Measurements from ENCODE around the gene ALOX5.
"Not testable (repeated sequence)": the region's sequence is repeated elsewhere in the genome, so short reads cannot be mapped to it uniquely, and the experiment has no call there.

The ALOX5 gene

GRCh38 chr10:45408421-45409319, 34.7 kb downstream of the ALOX5 start:
- no peak for DNase-seq

GRCh38 chr10:45409347-45409746, 35.3 kb downstream of the ALOX5 start:
- not testable (repeated sequence) for DNase-seq

GRCh38 chr10:45409782-45410181, 35.8 kb downstream of the ALOX5 start:
- no peak for DNase-seq

GRCh38 chr10:45410489-45410806, 36.4 kb downstream of the ALOX5 start:
- DNase-seq = no peak

- no peak for DNase-seq
Measured at GRCh38 chr10:45410807-45411606, 37.0 kb downstream of the ALOX5 start.

- no peak for DNase-seq
Measured at GRCh38 chr10:45411607-45411940, 37.6 kb downstream of the ALOX5 start.

- DNase-seq = not testable (repeated sequence)
Measured at GRCh38 chr10:45415062-45415461, 41.0 kb downstream of the ALOX5 start.

- DNase-seq = no peak
Measured at GRCh38 chr10:45416603-45417002, 42.6 kb downstream of the ALOX5 start.

- no peak for DNase-seq
Measured at GRCh38 chr10:45417746-45418145, 43.7 kb downstream of the ALOX5 start.

- no peak for DNase-seq
Measured at GRCh38 chr10:45418417-45418848, 44.4 kb downstream of the ALOX5 start.

GRCh38 chr10:45418849-45419675, 45.0 kb downstream of the ALOX5 start:
- peak; percentile 87 for DNase-seq

- peak; percentile 60 for DNase-seq
Measured at GRCh38 chr10:45419676-45420025, 45.6 kb downstream of the ALOX5 start.

GRCh38 chr10:45420453-45421192, 46.6 kb downstream of the ALOX5 start:
- peak; percentile 85 for DNase-seq

- no peak for DNase-seq
Measured at GRCh38 chr10:45421221-45422097, 47.4 kb downstream of the ALOX5 start.

- DNase-seq = no peak
Measured at GRCh38 chr10:45422207-45422865, 48.3 kb downstream of the ALOX5 start.

GRCh38 chr10:45422866-45423659, 49.0 kb downstream of the ALOX5 start:
- no peak for DNase-seq

GRCh38 chr10:45423976-45424499, 50.0 kb downstream of the ALOX5 start:
- DNase-seq = no peak

- no peak for DNase-seq
Measured at GRCh38 chr10:45424668-45425404, 50.8 kb downstream of the ALOX5 start.

Measured in right hindlimb (tissue), 1 donor.